NCI-H1417 (cell line): Measurements from ENCODE around the gene C14orf180.
"Not testable (repeated sequence)": the region's sequence is repeated elsewhere in the genome, so short reads cannot be mapped to it uniquely, and the experiment has no call there.

Source experiments
- DNase-seq, 3 experiments: peaks; one replicate each; lab custom pipeline; 2025; lab: John Stamatoyannopoulos, UW

Gene C14orf180

DNA sequence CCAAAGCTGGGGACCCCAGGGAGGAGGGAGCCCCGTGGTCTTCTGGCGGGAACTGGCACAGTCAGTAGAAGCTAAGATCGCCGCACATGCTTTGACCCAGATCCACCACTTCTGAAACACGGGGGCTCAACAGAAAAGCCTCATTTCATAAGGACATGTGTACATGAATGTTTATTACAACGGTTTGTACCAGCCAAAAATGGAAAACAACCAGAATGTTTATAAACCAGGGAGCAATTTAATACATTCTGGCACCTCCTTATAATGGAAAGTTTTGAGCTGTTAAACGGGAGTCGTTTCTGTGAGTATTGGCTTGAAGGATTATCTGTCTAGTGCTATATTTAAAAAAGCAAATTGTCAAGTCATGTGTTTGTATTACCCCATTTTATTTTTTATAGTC is 32.3 kb downstream of the C14orf180 start:
- DNase-seq = no peak

DNA sequence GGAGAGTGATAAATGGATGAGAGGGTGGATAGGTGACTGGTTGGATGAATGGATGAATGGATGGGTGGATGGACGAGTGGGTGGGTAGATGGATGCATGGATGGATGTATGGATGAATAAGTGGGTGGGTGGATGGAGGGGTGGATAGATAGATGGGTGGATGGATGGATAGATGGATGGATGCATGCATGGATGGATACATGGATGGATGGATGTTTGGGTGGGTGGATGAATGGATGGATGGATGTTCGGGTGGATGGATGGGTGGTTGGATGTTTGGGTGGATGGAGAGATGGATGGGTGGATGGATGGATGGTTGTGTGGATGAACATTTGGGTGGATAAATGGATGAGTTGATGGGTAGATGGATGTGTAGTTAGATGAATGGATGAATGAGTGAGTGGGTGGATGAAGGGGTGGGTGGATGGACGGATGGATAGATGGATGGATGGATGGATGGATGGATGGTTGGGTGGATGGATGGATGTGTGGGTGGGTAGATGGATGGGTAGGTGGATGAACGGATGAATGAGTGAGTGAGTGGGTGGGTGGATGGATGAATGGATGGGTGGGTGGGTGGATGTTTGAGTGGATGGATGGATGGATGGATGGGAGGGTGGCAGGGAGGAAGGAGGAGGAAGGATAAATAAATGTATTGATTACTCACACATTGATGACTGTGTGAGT is 34.7 kb downstream of the C14orf180 start:
- no peak for DNase-seq

DNA sequence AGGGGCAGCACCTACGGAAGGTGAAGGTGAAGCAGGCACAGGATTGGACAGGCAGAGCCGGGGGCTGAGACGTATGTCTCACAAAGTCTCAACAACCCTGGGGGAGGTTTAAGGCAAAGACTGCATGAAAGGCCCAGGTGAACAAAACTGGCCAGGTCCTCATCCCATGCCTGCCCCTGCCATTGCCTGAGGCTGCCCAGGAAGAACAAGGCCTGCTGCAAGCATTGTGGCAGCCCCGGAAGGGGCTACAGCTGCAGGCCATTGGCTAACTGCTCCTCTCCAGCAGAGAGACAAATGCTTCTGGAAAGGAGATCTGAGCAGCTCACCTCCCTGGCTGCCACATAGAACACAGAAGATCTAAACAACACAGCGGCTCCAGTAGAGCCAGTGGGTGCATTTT is 45.4 kb downstream of the C14orf180 start:
- no peak for DNase-seq

DNA sequence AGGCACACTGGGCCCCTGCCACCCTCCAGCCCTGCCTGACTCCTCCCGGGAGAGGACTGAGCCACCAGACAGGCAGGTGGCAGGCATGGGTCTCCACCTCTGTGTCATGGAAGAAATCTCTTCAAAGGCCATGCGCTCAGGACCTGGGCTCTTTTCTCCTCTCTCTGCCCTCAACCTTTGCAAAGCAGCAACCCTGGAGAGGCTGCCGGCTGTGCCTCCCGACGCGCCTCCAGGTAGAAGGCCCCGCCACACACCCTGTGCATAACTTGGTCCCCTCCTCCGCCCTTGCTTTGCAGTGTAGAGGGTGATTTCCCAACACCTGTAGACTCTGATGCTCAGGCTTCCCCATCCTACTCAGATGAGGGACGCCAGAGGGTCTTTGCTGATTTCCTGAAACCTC is 53.2 kb downstream of the C14orf180 start:
- DNase-seq = no peak

DNA sequence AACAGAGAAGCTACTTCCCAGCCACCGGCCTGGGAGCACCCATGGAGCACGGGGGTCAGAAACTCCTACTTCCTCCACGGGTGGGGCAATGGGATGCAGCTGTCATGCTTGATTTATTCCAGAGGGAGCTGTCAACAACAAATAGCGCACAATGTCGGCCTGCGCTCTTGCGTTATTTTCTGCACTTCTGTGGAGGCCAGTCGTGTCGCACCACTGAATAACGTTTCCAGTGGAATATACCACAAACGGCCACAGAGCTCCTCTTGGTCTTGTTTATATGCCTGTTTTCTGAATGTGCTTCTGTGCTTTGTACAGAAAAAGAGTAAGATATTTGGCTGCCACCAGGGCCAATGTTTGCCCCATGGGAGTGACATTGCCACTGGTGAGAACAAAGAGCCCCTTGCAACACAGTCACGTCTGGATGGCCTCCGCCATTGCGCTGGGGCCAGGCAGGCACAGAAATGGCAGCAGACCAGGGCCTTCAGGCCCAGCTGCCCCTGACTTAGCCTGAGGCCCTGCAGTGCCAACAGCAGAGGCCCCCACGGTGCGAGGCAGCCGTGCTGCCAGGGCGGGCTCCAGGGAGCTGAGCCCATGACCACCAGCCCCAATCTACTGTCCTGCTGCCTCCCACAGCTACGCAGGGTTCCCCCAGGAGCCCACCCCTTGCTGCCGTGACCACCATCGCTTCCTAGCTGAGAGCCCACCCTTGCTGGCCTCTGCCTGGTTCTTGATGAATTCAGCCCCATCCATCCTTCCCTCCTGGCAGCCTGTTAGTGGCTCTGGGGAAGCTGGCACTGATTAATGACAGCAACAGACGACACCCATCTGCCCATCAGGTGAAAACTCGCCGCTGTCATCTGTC is 53.9 kb downstream of the C14orf180 start:
- DNase-seq = no peak

DNA sequence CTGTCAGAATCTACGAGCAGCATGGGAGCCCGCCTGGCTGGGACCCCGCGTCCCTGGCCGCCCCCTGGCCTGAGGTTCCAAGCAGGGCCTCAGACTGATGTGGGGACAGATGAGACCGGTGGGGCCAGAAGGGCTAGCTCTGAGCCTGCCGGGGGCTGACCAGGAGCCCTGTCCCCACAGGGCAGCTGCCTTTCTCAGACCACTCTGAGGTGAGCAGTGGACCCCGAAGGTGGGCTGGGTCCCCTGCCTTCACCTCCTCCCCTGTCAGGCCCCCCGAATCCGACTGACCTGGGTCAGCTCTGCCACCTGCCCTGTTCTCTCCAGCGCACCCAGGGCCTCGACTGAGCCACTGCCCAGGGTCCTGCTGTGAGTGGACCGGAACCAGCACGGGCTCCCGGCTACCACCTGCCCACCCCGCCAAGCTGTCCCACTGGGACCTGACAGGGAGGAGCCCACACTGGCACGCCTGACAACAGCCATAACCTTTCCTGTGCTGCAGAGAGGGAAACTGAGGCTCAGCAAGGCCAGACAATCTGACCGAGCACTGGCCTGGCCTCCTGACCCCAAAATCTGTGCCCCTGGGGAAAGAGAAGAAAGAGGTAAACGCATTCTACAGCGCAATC is 54.7 kb downstream of the C14orf180 start:
- no peak for DNase-seq

DNA sequence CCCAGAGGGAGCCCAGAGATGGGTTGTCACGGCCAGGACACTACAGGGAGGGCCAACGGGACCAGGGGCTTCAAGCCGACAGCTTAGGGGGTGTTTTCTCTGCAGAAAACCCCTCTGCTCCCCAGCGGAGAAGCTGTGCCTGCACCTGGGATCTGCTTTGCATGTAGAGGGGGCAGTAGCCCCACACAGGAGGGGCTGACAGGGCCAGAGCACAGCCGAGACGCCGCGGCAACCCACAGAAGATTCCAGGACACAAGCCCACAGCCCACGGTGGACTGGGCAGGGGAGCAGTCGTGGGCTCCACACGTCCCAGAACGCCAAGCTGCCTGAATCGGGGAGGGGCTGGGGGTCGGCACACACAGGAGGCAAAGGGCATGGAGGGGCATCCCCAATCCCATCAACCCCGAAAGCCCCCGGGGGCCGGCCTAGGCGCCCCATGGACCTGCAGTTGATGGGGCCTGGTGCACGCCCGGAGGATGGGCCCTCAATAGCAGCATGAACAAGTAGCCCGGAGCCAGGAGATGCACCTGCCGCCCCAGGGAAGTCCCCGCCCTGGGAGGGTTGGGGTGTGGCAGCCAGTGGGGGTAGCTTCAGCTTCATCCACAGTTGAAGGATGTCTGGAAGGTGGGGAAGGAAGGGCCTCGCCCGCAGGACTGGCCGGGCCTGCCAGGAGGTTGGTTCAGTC is 55.5 kb downstream of the C14orf180 start:
- no peak for DNase-seq

DNA sequence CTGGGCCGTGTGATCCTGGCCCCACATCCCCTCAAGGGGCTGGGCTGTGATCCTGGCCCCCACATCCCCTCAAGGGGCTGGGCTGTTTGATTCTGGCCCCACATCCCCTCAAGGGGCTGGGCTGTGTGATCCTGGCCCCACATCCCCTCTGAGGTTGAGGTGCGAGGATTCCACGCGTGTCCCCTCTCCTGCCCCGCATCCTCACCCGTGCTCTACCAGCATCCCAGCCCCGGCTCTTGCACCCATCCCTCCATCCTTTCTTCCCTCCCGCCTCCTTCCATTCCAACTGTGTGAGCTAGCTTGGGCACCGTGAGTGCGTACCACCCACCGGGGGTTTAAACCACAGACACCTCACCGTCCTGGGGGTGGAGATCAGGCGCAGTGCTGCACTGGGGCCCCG is 56.2 kb downstream of the C14orf180 start:
- DNase-seq = no peak

DNA sequence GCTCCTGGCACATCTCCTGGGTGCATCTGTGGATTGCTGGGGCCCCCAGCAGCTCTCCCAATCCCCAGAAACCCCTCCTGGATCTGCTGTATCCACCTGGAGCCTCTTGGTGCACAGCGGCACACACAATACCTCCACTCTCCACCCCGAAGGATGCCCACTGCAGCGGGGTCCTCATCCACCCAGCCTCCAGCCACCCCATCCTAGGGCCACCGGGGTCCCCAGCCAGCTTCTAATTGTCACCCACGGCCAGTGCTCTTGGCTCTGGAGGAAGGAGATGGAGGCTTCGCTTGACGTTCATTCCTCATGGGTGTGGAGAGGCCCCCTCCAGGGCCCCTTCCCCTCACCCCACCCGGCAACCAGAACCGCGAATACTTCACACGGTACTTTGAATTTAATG is 56.6 kb downstream of the C14orf180 start:
- no peak for DNase-seq

DNA sequence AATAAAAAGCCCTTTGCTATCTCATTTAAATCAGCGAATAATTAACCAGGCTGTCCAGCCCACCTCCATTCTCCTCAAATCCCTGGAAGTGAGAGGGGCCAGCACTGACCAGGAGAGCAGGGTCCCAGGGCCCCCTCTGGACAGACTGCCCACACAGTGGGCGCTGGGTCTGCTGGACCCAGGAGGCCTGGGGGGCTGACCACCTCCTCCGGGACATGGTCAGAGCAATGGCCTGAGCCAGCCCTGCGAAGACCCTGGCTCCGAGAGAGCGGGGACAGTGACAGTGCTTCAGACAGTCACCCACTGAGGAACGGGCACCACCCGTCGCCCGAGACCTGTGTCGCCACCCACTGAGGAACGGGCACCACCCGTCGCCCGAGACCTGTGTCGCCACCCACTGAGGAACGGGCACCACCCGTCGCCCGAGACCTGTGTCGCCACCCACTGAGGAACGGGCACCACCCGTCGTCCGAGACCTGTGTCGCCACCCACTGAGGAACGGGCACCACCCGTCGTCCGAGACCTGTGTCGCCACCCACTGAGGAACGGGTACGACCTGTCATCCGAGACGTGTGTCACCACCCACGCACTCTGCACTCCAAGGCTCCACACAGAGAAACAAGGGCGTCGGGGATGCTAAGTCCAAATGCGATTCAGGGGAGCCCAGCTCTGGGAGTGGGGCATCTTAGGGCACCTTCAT is 57.4 kb downstream of the C14orf180 start:
- DNase-seq = not testable (repeated sequence)

DNA sequence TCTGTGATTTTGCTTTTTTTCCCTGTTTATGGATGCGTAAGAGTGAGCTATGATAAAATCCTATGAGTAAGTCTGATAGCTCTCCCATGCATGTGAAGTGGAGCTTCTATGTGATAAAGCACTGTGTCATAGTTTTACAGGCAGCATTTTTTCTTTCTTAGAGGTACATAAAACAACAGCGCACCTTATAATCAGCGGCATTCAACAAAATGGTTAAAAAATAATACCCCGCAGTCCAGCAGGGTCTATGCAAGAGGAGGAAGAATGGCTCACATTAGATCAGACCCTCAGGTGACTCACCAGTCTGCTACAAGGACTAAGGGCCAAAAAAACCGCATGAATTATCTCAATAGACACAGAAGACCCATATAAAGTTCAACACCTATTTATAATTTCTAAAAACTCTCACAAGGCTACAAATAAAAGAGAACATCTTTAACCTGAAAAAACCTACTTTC is 58.0 kb downstream of the C14orf180 start:
- DNase-seq = no peak

DNA sequence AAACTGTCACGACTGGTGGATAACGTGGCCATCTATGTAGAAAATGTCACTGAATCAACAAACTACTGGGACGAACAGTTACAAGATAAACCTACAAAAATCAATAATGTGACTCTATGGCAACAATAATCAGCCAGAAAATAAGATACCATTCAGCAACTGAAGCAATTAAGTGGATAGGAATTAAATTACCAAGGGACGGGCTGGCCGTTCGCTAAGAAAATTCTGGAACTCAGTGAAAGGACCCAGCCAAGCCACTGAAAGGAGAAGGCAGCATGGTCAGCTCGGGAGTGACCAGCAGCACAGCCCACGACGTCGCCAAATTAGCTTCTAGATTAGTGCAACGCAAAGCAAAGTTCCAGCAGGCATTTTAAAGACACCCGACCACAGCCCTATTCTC is 58.6 kb downstream of the C14orf180 start:
- no peak for DNase-seq

DNA sequence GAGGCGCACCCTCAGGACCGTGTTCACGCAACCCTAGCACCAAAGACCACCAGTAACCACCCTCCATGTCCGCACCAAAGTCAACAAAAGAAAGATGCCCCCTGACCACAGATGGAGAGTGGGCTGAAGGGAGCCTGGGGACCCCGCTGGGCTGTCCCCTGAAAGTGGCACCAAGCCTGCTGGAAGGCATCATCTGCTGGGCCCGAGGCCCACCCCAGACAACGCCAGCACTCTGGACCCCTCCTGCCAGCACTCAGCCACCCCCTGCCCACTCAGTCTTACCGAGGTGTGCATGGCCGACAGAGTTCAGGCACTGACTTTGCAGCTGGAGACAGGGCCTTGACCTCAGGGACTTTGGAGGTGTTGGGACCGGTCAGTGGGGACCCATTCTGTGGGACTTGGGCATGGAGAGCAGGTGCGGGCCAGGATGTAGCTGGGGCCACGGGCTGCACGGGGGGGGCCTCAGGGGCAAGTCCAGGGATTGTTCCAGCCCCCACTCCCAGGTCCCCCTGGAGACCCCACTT is 59.4 kb downstream of the C14orf180 start:
- no peak for DNase-seq

DNA sequence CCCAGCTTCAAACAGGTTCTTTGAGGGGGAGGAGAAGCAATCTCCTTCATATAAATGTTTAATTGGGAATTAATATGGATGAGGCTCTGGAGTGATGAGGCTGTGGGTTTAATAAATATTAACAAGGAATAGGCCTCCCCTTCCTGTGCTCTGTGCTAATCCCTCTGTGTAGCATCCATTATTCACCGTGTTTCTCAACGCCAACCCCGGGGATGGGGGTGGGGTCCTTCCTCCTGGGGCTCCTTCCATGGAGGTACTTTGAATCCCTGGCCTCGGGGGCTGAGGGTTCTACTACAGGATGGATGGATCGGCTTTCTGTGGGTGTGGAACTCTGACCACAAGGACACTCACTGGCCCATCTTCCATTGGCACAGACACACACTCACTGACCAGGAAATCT is 59.9 kb downstream of the C14orf180 start:
- no peak for DNase-seq
